HL-60 (cell line): ENCODE measurements around the gene TUBAL3.

Experiments used
- DNase-seq, 2 experiments: peaks; one replicate each; pipeline ENCODE4 v3.0.0-alpha.2; 2010 to 2020; ENCODE audit warnings: low read depth in 1 of 2, low spot score in 1 of 2
- H3K27ac ChIP-seq: fragments of 250-450 bp; sonication (Bioruptor Pico); replicated peaks from 2 replicates; pipeline ENCODE4 v1.5.1; 2020; ENCODE audit warnings: mild to moderate bottlenecking, moderate library complexity
- H3K27me3 ChIP-seq: fragments of 250-450 bp; sonication (Bioruptor Pico); 2 replicates; pipeline ENCODE4 v1.5.1; 2021; ENCODE audit warnings: mild to moderate bottlenecking, moderate library complexity; ENCODE audit not compliant: insufficient read depth, poor library complexity, severe bottlenecking
- H3K4me3 ChIP-seq: replicated peaks from 2 replicates; pipeline ENCODE4 v1.5.1; 2011; ENCODE audit warnings: mild to moderate bottlenecking, control low read depth, low read length; ENCODE audit not compliant: insufficient read depth
- CTCF ChIP-seq: IDR thresholded peaks from one replicate; pipeline ENCODE4 v1.5.1; 2011; ENCODE audit warnings: low read length, control low read depth, inconsistent platforms; ENCODE audit not compliant: insufficient read depth
- GABPA ChIP-seq: IDR thresholded peaks from 2 replicates; pipeline ENCODE4 v1.6.1; 2012; ENCODE audit warnings: low read depth
- POLR2AphosphoS5 ChIP-seq: IDR thresholded peaks from 2 replicates; pipeline ENCODE4 v1.6.1; 2012; ENCODE audit warnings: low read depth
- REST ChIP-seq: IDR thresholded peaks from 2 replicates; pipeline ENCODE4 v1.6.1; 2012; ENCODE audit warnings: low read depth; ENCODE audit not compliant: insufficient replicate concordance
- SPI1 ChIP-seq: IDR thresholded peaks from 2 replicates; pipeline ENCODE4 v1.6.1; 2012; ENCODE audit warnings: low read depth, mild to moderate bottlenecking, borderline replicate concordance

Gene TUBAL3

DNA sequence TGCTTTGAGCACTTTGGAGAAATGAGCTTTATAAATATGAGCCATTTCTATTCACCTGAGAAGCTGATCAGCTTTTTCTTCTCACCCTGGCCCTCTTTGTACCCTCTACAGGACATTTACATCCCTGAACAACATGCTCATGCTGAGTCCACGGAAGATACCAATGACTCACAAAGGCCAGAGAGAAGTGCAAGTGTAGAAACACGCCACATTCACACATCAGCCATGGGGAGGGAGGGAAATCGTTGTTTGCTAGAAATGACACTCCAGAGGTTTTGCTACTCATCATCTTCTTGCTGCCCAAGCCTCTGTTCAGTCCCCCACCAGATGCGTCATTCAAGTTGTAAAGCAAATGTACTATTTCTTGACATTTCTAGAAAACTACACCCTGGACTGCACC lies 42.7 kb downstream of the TUBAL3 start:
- no peaks in the 10 kb centered on the region for H3K27me3 ChIP-seq
- no peak overlapping the region for H3K4me3 ChIP-seq
- no peak overlapping the region for H3K27ac ChIP-seq
- TF ChIP-seq POLR2AphosphoS5 = no peak
- TF ChIP-seq REST = no peak
- no peak for TF ChIP-seq CTCF
- TF ChIP-seq SPI1 = no peak
- TF ChIP-seq GABPA = no peak
- no peak for DNase-seq

GRCh38 chr10:5360318-5360915 lies 44.2 kb downstream of the TUBAL3 start:
- DNase-seq = no peak
- no peak for TF ChIP-seq CTCF
- TF ChIP-seq REST = no peak

GRCh38 chr10:5356302-5356763 lies 48.3 kb downstream of the TUBAL3 start:
- Histone ChIP-seq H3K27me3 (no peaks in the 10 kb centered on the region), H3K4me3 (no peak overlapping the region), H3K27ac (no peak overlapping the region)
- TF ChIP-seq POLR2AphosphoS5 (no peak), GABPA (no peak), SPI1 (no peak), CTCF (no peak), REST (no peak)
- no peak for DNase-seq

More at GRCh38 chr10:5360318-5360915, 44.2 kb downstream of the TUBAL3 start:
- Histone ChIP-seq H3K27ac (no peak overlapping the region), H3K27me3 (no peaks in the 10 kb centered on the region), H3K4me3 (no peak overlapping the region)
